Astrocyte (in vitro differentiated cells and primary cell): ENCODE data around the gene NFIA.

ENCODE experiments used
- EZH2 ChIP-seq: IDR thresholded peaks from 2 replicates; pipeline ENCODE4 v1.6.1; 2012; ENCODE audit warnings: mild to moderate bottlenecking, low read length, inconsistent platforms; ENCODE audit not compliant: insufficient read depth
- TF ChIP-seq, protein P1 (sequence below): IDR thresholded peaks from 2 replicates; pipeline ENCODE4 v1.5.1; 2011; ENCODE audit warnings: low read depth, mild to moderate bottlenecking, inconsistent platforms, low read length, moderate library complexity; ENCODE audit not compliant: insufficient read depth

DNA sequence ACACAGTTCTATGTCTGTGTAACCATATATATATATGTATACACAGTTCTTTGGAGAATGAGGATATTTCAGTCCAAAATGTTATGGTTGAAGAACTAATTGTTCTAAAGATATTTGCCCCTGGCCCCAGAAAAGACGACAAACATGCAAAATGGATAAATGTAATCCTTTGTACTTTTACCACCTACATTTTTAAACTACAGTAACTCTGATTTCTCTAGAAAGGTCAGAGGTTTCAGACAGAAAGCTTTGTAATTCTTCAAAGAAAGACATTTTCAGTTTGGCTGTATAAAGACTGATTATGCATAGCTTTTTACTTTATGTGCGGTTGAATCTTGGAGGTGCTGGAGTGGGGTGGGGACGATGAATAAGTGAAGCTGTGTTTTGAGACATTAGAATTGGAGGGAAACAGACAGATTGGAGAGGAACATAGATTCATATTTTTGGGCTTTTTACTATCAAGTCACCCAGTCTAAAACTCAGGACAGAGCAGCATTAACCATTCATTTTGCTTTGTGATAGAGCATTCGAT is 16.6 kb downstream of the NFIA start:
- TF ChIP-seq, protein P1, sequence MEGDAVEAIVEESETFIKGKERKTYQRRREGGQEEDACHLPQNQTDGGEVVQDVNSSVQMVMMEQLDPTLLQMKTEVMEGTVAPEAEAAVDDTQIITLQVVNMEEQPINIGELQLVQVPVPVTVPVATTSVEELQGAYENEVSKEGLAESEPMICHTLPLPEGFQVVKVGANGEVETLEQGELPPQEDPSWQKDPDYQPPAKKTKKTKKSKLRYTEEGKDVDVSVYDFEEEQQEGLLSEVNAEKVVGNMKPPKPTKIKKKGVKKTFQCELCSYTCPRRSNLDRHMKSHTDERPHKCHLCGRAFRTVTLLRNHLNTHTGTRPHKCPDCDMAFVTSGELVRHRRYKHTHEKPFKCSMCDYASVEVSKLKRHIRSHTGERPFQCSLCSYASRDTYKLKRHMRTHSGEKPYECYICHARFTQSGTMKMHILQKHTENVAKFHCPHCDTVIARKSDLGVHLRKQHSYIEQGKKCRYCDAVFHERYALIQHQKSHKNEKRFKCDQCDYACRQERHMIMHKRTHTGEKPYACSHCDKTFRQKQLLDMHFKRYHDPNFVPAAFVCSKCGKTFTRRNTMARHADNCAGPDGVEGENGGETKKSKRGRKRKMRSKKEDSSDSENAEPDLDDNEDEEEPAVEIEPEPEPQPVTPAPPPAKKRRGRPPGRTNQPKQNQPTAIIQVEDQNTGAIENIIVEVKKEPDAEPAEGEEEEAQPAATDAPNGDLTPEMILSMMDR, result no peak
- no peak for TF ChIP-seq EZH2
